ENCODE data around the gene TMOD1.

DNA sequence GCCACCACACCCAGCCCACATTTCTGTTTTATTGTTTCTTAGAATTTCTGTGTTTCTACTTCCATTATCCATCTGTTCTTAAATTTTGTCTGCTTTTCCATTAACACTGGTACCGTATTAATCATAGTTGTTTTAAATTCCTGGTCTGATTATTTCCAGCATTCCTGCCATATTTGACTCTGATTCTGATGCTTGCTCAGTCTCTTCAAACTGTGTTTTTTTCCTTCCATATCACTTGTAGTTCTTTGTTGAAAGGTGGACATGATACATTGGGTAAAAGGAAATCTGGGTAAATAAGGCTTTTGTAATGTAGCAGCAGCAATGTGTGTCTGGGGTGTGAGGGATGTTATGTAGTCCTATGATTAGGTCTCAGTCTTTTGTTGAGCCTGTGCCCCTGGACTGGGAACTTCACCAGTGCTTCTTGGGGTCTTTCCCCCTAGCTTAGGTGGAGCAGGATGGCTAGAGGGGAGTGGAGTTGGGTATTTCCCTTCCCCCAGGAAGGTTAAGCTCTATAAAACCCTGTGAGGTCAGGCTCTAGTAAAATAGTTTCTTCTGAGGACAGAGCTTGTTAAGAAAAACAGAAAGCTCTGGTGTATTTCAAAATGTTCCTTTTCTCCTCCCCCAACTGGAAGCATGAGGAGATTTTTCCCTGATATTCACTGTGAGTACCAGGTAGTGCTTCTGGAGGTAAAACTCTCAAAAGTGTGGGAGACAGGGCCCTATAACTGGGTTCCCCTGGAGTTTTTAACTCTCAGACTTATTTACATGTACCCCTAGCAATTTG lies 10.1 kb upstream of the TMOD1 start:
- TF ChIP-seq EZH2 (IDR thresholded peaks at IDR 0.05; ENCODE audit: insufficient read depth, poor library complexity, severe bottlenecking) (no peak), EZH2phosphoT487 (IDR thresholded peaks at IDR 0.05; ENCODE audit: insufficient read depth, low read depth) (no peak)
